Measurements from ENCODE around the gene C17orf50.

C17orf50 gene

GRCh38 chr17:35760587-35760986 is at the start of gene C17orf50:
Gene C17orf50 (plus strand): TSS chr17:35760887. CDS start chr17:35760942, 55 bp downstream.
- no peak for DNase-seq

DNA sequence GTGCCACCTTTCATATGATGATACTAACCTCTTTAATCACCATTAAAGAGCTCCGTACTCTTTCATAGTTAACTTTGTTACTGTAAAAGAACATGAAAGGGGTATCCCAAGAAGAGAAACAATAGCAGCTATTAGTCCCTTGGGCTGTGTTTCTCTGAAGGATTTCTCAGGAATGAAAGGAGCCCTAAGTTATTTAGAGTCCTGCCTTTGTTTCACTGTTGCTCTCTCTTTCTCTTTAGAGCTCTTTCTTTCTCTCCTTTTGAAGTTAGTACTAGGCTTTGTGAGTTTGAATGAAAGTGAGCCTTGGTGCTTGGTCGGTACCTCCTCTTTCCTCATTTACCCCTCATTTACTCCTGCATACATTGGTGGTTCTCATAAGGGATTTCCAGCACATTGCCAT is 49.7 kb upstream of the C17orf50 start:
- DNase-seq = no peak

DNA sequence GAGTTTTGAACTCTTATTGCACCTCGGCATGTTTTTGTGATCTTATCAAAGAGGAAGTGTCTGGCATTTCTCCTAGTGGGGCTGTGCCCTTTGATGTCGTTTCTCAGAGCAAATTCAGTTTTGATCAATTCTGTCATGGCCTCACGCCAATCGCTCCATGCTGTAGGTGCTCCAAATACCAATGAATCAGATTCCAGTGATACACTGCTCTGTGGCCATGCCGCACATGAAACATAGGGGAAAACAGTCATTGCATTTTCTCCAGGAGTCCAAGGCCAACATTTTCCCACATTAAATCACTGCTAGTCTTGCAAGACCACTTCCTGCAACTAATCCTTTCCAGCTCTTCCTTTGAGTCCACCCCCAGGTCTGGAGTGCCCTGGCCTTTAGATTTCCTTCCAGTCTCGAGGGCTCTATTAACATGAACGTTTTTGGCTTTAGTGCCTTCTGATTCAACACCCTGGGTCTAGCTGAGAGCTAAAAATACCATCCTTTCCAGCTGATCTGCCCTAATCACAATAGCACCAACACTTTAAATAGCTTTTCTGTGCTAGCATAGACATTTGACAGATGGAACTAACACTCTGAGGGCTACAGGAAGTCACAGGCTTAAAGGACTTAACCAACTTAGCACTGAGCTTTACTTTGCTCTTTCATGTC is 47.5 kb upstream of the C17orf50 start:
- no peak for DNase-seq

DNA sequence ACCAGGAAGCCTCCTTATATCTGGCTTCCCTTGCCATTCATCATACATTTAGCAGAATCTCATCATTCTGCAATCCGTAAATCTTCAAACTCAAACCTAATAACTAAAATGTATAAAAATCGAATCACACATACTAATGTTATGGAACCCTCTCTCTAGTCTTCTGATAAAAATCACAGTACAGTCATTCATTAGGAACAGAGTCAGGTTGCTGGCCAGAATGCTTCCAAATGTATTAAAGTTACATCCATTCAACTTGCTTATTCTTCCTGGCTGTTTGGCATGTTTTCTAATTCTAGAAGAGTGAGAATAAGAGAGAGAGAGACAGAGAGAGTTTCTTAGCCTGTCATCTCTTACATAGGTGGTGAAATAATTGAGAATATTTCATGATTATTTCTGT is 45.7 kb upstream of the C17orf50 start:
- no peak for DNase-seq

DNA sequence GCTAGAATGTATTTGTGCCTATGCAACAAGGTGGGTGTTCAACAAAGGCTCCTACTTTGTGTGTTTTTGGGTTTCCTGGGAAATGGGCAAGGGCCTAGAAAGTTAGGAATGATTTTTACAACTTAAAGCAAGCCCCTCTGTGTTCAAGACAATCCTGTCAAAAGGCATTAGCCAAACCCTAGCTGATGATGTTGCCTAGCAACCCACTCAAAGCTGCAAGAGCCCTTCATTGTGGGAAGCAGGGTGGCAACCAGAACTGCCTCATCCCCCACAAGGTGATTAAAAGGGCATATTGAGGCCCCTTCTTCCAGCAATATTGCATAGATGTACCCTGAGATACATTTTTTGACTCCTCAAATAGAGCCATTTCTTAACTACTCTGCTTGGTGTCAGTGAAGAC is 45.3 kb upstream of the C17orf50 start:
- DNase-seq = no peak

GRCh38 chr17:35716173-35716572 is 44.5 kb upstream of the C17orf50 start:
- DNase-seq = no peak

DNA sequence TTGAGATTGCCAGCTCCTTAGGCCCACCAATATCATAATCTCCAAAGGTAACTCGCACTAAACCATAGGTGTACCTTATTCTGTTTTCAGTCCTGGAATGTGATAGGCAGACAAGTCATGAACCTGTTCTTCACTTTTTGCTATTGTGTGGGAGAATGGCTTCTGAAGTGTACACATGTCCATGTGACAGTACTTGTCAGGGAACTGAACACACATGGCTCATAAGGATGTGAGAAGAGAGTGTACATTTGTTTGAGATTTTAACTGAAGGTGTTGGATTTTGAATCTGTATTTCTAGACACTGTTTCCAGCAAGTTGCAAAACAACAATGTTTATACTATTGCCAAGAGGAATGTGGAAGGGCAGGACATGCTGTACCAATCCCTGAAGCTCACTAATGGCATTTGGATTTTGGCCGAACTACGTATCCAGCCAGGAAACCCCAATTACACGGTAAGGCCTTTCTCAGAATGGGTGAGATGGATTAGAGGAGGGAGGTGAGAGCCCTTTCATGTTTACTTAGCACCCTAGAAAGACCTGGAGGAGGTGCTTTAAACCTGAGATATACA is 43.7 kb upstream of the C17orf50 start:
- DNase-seq = no peak

- DNase-seq = no peak
Observed at GRCh38 chr17:35717475-35717874, 43.2 kb upstream of the C17orf50 start.

DNA sequence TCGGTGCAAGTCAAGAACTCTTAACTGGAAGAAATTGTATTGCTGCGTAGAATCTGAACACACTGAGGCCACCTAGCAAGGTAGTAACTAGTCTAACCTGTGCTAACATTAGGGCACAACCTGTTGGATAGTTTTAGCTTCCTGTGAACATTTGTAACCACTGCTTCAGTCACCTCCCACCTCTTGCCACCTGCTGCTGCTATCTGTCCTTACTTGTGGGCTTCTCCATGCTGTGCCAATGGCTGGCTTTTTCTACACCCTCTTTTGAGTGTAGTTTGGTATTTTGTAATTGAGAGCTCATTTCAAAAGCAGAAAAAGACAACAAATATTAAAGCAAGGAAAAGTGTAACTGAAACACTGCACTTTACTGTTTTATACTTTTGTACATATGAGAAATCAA is 37.0 kb upstream of the C17orf50 start:
- DNase-seq = no peak

DNA sequence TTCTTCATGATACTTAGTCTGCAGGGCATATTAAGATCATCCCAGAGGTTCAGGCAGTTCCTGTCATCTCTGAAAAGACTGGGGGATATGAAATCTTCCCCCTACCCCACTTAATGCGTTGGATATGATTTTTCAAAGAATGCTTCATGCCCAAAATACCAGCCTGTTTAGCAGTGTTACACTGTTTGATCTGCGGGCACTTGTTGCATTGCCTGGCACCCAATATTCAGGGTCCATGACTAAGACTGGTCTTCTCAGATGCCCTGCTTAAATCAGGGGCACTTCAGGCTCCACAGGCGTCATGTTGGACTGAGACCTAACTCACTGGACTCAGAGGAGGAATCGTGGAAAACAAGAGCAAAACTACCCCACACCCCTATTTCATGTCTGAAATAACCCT is 35.6 kb upstream of the C17orf50 start:
- DNase-seq = no peak

- DNase-seq = no peak
Observed at GRCh38 chr17:35725802-35726126, 34.9 kb upstream of the C17orf50 start.

- DNase-seq = no peak
Observed at GRCh38 chr17:35726127-35726952, 34.3 kb upstream of the C17orf50 start.

GRCh38 chr17:35726953-35727460 is 33.7 kb upstream of the C17orf50 start:
- DNase-seq = peak; percentile 56

DNA sequence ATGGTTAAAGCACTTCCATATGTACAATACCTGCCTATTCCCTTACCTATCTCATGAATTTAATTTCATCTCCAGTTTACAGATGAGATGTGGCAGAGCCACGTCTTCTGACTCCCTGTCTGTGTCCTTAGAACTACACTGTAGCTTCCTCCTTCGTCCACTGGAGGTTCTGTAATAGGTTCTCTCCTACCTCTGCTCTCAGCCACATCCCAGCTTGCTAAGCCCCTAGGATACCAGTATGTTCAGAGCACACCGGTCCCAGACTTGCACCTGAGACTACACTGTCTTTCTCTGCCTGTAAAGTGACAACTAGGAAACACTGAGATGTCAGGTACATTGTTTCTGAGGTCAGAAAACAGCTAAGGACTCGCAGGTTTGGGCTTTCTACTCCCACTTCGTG is 33.1 kb upstream of the C17orf50 start:
- DNase-seq = no peak

DNA sequence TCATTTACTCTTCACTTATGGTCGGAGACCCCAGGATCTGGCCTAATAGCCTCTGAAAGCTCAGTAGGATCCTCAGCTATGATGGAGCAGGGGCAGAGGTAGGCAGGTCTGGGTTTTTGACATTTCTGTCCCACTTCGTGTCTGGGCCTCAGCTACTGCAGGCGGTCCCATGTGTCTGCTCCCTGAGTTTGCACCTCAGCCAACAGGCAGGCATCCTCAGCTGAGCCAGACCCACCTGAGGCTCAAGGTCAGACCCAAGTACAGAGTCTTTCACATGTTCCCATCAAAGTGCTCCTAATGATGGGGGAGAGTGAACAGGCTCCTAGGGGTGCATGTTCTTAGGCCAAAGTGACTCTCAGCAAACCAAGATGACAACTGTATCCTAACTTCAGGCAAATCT is 32.1 kb upstream of the C17orf50 start:
- DNase-seq = no peak

- no peak for DNase-seq
Observed at GRCh38 chr17:35729405-35729833, 31.3 kb upstream of the C17orf50 start.

- no peak for DNase-seq
Observed at GRCh38 chr17:35730400-35731005, 30.2 kb upstream of the C17orf50 start.

DNA sequence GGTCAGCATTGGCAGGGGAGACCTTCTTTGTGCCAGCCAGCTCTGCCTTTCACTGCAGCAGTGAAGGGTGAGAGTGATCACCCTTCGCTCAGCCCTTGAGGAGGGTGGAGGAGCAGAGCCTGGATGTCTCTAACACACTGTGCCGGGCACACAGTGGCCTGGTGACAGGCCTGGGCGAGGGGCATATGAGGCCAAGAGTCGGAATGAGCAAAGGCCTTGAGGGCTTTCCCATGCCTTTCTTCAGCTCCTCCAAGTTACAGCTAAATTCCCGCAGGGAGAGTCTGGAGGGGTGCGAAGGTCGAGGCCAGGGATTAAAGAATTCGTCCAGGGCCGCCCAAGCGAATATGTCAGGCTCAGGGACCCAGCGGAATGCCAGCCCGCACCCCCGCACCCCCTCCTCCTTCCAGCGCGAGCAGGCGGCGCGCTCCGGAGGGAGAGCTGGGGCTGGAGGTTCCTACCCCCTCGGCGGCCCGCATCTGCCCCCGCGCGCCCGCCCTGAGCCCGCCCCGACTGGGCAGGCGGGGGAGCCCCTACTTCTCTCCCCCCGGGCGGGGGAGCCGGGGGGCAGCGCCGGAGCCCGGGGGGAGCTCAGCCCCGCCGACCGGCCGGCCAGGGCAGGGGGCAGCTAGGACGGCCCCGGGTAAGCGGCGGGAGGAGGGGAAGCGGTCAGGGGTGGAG is 29.3 kb upstream of the C17orf50 start, which contains the start of gene RASL10B:
TSS of gene RASL10B (plus strand) at position 401 of the 678 bp plus-strand sequence. CDS start 3,546 bp downstream, outside the sequence.
- peak; percentile 25 for DNase-seq

GRCh38 chr17:35731917-35732805 is 28.5 kb upstream of the C17orf50 start:
- DNase-seq = no peak

DNA sequence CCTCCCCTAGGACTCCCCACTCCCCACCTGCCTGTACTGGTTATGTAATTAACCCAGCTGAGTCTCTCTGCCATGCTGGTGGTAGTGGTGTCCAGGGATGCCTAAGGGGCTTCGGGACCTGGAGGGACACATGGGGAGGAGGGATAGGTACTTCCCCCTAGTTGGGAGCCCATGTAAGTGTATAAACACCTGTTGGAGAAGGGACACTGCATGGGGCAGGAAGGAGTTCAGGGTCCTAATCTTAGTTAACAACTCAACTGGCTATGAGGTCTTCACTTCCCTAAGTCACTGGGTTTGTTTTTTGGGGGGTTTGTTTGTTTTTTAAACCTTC is 27.9 kb upstream of the C17orf50 start:
- DNase-seq = no peak

- no peak for DNase-seq
Observed at GRCh38 chr17:35733366-35733765, 27.3 kb upstream of the C17orf50 start.

DNA sequence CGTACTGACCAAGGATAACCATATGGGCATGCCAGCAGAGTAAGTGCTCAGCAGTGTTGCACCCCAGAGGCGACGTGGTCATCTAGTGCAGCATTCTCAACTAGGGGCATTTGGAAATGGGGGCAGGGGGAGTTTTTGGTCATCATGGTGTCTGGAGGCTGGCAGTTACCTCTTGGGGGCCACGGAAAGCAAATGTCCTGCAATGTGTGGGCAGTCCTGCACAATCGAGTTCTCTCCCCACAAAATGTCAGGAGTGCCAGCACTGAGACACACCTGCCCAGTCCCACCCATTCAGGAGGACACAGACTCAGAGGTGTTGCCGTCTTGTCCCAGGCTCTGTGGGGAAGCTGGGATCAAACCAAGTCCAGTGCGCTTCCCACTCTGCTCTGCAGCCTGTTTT is 26.3 kb upstream of the C17orf50 start:
- DNase-seq = no peak

All from DMS 273 treated with DMSO at 0.1 percent for 48 hours (cell line).